Measurements from ENCODE around the gene ERN1.
"Not testable (repeated sequence)": the region's sequence is repeated elsewhere in the genome, so short reads cannot be mapped to it uniquely, and the experiment has no call there.

Gene ERN1

GRCh38 chr17:64022611-64023063 lies 107.3 kb downstream of the ERN1 start:
- DNase-seq, result peak in 1 of 2 experiments; percentile 25

DNA sequence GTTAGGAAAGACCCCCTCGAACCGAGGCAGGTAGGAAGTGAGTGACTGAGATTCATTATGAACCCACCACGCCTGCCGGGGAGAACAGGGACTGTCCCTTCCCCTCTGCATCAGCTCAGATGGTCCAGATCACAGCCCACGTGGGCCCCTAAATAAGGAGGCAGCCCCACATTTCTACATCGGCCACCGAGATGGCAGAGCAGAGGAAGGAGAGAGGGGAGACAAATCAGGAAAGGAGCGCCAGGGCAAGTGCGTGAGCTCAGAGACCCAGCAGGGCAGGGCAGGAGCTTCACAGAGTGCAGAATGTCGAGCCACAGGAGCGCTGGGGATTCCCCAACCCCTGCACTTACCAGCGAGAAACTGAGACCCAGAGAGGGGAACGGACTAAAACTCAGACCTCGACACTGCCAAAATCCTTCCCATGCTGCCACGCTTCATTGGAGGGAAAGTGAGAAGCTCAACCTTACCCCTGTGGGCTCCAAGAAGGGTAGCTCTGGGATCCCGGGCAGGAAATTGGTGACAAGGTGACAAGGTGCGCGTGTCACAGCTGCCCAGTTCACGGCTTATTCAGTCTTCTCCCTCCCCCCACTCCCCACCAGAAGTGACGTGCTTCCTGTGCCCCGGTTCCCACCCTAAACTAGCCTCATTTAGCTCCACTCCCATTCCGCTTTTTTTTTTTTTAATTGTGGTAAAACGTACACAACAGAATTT lies 109.7 kb downstream of the ERN1 start, which contains the start of gene ICAM2:
ICAM2 (minus strand) TSS at position 578 of the 711 bp plus-strand sequence. CDS start 13,942 bp downstream, outside the sequence.
- DNase-seq, result peak; percentile 72 to 89

DNA sequence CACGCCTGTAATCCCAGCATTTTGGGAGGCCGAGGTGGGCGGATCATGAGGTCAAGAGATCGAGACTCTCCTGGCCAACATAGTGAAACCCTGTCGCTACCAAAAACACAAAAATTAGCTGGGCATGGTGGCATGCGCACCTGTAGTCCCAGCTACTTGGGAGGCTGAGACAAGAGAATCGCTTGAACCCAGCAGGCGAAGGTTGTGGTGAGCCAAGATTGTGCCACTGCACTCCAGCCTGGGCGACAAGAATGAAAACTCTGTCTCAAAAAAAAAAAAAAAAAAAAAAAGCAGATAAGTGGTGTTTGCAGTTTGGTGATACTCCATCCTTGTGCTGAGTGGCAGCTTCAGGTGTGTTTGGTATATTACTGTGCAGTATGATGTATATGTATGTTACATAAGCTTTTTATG lies 110.4 kb downstream of the ERN1 start:
- not testable (repeated sequence) for DNase-seq

DNA sequence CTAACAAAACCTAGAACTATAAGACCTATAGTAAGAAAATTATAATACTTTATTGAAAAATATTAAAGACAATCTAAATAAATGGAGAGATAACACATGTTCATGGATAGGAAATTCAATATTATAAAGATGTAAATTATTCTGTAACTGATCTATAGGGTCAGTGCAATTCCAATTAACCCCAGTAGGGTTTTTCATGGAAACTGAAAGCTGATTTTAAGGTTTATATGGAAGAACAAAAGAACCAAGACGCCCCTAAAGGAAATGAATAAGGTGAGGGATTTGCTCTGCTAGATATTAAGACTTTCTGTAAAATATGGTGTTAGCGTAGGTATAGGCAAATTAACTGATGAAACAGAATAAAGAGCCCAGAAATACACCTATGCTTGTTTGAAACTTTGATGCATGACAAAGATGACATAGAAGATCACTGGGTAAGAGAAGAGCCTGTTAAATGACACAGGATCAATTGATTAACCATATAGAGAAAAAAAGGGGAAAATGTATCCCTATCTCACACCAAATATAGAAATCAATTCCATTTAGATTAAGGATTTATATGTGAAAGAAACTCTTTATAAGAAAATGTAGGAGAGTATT lies 112.5 kb downstream of the ERN1 start:
- no peak for DNase-seq

GRCh38 chr17:64016974-64017373 lies 113.0 kb downstream of the ERN1 start:
- DNase-seq, result no peak

GRCh38 chr17:64016231-64016784 lies 113.6 kb downstream of the ERN1 start:
- no peak for DNase-seq

- no peak for DNase-seq
These were observed 114.5 kb downstream of the ERN1 start for GRCh38 chr17:64015447-64015846.

DNA sequence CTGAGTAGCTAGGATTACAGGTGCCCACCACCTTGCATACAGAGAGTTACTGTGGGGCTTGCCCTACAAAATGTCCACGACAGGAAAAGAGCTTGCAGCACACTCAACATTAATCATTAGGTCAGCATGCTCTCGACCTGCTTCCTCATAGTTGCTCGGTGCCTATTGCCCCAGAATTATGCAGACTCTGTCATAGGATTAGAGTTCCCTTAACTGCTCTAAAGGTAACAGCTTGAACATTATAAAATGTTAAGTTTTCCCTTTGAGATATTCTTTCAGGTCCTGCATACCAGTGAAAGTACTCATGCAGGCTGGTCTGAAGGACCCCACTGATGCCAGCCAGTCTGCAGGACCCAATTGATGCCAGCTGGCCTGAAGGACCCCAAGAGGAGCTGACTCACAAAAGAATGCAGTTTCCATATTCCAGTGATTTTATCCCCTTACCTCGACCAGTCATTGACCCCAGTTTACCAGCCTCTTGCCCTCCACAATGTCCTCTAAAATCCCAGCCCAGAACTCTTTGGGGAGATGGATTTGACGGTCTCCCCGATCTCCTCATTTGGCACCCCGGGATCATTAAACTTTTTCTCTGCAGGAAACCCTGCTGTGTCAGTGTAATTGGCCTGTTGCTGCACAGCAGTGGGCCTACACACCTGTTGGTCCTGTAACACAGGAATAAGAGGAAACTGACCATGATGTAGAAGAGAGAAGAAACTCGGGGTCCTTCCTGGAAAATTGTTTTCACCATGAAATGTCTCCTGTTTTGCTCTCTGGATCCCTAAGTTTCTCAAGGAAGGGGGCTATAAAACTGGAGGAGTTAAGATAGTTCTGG lies 120.2 kb downstream of the ERN1 start:
- no peak for DNase-seq

- DNase-seq, result no peak
These were observed 121.1 kb downstream of the ERN1 start for GRCh38 chr17:64008830-64009229.

- no peak for DNase-seq
These were observed 121.6 kb downstream of the ERN1 start for GRCh38 chr17:64008346-64008745.

DNA sequence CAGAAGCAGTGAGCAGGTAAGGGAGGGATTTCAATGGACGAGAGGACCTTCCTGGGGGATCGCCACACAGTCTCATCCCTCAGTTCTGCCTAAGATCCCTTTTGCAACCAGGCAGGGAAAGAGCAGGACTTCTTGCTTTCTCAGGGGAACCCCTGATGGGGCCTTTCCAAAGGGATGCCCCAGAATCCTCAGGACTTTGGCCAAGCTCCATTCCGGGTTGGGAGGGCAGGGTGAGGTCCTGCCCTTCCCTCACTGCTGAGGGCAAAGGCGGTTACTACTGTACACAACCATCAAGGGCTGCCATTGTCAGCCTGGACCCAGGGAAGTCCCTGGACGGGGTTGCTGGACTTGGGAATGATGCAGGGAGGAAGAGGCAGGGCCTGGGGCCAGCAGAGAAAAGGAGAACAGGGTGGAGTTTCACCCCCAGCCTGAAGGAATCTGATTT lies 122.1 kb downstream of the ERN1 start:
- no peak for DNase-seq

GRCh38 chr17:64007089-64007837 lies 122.7 kb downstream of the ERN1 start:
- not testable (repeated sequence) for DNase-seq

DNA sequence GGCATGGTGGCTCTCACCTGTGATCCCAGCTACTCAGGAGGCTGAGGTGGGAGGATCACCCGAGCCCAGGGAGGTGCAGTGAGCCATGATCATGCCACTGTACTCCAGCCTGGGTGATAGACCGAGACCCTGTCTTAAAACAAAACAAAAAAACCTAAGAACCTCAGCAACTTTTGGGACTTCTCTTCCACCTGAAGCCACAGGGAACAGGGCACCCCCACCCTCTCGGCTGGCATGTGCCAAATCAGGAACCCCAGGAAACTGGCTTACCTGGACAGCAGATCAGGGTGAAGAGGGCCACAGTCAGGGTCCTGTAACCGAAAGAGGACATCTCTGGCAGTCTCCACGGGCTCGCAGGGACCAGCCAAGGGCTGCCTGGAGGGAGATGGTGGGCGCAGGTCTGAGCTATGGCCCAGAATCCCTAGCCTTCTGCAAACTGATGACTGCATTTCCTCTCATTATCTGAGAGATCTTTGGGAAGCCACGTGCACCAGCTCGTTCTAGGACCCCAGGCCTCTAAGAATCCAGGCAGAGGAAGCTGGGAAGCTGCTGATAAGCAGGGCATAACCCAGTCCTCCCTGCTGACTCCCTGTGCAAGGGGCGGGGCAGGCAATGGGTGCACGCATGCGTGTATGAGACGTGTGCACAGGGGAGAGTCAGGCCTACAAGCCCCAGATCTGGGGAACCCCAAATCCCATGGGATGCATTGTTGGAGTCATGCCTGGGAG lies 123.4 kb downstream of the ERN1 start:
- DNase-seq, result no peak

DNA sequence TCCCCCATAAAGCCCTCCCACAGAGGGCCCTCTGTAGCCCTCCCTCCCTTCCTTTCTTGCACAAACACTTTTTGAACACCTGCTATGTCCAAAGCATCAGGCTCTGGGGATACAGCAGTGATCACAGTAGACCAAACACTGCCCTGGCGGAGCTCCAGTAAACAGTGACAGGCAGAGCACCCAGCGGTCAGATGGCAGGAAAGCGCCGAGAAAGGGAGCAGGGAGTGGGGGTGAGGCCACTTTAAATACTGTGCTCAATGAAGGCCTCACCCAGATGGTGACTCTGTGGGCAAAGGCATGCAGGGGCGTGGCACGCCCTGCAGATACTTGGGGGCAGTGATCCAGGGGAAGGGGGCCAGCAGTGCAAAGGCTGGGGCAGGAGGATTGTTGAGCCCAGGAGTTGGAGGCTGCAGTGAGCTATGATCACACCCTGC lies 124.2 kb downstream of the ERN1 start:
- no peak for DNase-seq

- DNase-seq, result no peak
These were observed 124.8 kb downstream of the ERN1 start for GRCh38 chr17:64004903-64005733.

DNA sequence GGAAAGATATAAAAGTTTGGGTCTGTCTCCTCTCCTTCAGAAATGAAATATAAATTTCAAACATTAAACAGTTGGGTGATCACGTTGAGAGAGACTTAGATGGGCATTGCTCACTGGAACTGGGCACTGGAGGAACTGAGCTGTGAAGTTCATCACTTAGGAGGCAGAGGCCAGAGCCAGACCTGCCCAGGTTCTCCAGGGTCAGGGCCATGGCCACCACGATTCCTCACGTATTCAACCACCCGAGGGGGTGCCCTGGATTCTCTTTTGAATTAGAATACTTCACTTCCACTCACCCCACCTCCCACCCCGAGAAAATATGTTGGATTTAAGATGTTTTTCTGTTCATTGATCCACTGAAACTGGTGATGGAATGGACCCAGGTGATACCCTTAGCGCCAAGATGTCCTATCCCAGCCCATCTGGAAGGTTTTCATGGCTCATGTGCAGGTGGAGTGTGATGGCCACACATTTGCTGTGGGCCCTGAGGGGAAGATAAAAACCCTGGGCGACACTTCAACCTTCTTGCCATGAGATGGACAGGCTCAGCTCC lies 125.7 kb downstream of the ERN1 start:
- no peak for DNase-seq

DNA sequence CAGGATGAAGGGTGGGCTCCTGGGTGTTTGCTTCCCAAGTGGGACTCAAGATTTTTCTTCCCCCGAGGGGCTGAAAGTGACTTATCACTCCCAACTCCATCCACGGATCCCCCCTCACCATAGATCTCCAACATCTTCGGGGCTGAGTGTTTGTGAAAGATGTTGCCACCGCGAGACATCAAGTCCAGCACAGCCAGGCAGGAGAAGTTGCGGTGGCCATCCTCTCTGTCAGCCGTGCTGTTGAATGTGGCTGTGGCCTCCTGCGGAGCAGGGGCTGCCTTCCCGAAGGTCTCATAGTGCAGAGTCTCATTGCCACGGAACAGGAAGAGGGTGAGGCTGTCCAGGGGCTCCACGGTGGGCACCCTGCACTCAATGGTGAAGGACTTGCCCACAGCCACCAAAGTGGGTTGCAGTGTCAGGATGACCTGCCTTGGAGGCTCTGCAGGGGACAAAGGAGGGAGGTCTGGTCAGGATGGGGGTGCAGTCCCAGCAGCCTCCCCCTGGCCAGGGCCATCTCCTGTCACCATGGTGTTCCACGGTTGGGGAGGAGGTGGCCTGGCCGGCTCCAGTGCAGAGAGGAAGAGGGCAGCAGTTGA lies 126.3 kb downstream of the ERN1 start:
- no peak for DNase-seq

DNA sequence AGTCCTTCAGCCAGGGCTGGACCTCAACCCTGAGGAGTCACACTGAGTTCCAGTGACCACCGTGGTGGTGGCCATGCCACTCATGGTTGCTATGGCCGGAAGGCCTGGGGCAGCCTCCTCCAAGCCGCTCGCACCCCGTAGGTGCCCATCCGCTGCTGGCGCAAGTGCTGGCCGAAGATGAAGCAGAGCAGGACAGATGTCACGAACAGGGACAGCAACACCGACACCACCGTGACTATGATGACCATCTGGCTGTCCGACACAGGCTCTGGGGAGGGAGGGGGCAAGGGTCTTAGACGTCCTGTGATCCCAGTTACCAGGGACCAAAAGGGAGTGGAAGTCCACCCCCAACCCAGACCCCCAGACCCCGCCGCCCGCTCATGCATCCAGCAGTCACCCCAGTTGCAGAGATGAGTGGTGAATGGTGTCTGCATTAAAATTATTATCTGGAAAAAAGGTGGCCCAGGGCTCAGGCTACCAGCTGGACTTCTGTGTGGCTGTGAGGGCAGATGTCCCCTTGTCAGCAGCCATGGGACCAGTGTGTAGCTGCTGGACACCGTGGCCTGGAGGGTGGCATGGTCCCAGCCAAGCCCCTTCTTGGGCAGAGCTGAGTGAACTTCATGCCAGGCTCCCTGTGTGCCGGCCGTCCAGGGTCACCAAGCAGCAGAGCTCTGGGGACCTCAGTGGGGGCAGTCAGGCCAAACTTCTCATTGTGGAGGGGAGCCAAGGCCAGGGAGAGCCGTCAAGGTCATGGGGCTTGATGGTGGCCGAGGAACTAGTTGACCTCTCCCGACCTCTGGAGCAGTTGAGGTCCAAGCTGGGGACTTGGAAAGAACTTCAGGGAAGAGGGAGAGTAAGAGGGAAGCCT lies 127.1 kb downstream of the ERN1 start:
- DNase-seq, result no peak
